GM12878 (cell line): ENCODE measurements around the gene RBBP5. TPM values are rescaled to one million over a fixed set of nuclear protein-coding genes. Genes with fewer than 3 reads are reported as not detected.

Experiments used
- CBX5 ChIP-seq: sonication (generic); IDR thresholded peaks from 2 replicates; pipeline ENCODE4 v1.6.1; 2016; ENCODE audit warnings: low read depth, moderate library complexity, mild to moderate bottlenecking, inconsistent platforms
- CUX1 ChIP-seq: IDR thresholded peaks from 2 replicates; pipeline ENCODE4 v1.6.1; 2012; ENCODE audit warnings: improper control_type of control experiment, low read depth, low read length; ENCODE audit not compliant: insufficient replicate concordance
- polyA plus RNA-seq, 11 experiments: library from polyadenylated mRNA; depleted of rRNA in 4 of 11; unstranded in 6 of 11; stranded (reverse) in 5 of 11; fragments of >200 nt; fragmentation: Nextera tagmentation in 4 of 11; fragmentation: Illumina TruSeq in 1 of 11; extraction: Ambion mirVana in 4 of 11; extraction: Trizol in 1 of 11; gene quantifications; 1 replicate in 1 of 11; 2 replicates in 10 of 11; pipeline versions ENCODE4 v1.2.1 to v1.2.3, GENCODE V29; 2011 to 2016; ENCODE audit warnings: inconsistent platforms in 2 of 11, missing spikeins in 2 of 11, low read depth in 1 of 11
- total RNA-seq, 4 experiments: library from RNA; depleted of rRNA in 3 of 4; stranded (reverse); fragments of >200 nt in 3 of 4; fragmentation: Illumina TruSeq in 1 of 4; extraction: Trizol in 1 of 4; gene quantifications; 2 replicates each; pipeline versions ENCODE4 v1.2.1 to v1.2.3, GENCODE V29; 2013 to 2021

The RBBP5 gene
- total and polyA plus RNA-seq, 10 of the 15 experiments (the other 5 are each of a cell fraction or from before 2014, with no cell fraction given), result 10.0 to 20.6 (median 14.8) TPM

GRCh38 chr1:205037539-205037938 is 84.2 kb downstream of the RBBP5 start (continued):
- no peak for TF ChIP-seq CUX1
- no peak for TF ChIP-seq CBX5
- TF ChIP-seq, all 136 proteins: peak for 0

Other genes starting within 250 kb of the RBBP5 start
- gene CNTN2, start 78.8 kb downstream of the RBBP5 start, total RNA-seq (2014; rRNA removed), result not detected in 2 replicates
- not detected in 2 replicates for gene CNTN2, start 78.8 kb downstream of the RBBP5 start, total RNA-seq (2014; rRNA removed; fragmentation: Illumina TruSeq; extraction: Trizol)
- gene CNTN2, start 78.8 kb downstream of the RBBP5 start, total RNA-seq (2021), result not detected in 2 replicates
- 0.03 TPM in 1 of 2 replicates, not detected in the other for gene CNTN2, start 78.8 kb downstream of the RBBP5 start, polyA plus RNA-seq (2011; rRNA removed)
- gene CNTN2, start 78.8 kb downstream of the RBBP5 start, polyA plus RNA-seq (2014; fragmentation: Illumina TruSeq; extraction: Trizol), result not detected in 2 replicates
- not detected for gene CNTN2, start 78.8 kb downstream of the RBBP5 start, polyA plus RNA-seq (2014; fragmentation: Nextera tagmentation; extraction: Ambion mirVana)
- not detected in 2 replicates for gene CNTN2, start 78.8 kb downstream of the RBBP5 start, polyA plus RNA-seq (2014; rRNA removed)
- not detected for gene CNTN2, start 78.8 kb downstream of the RBBP5 start, polyA plus RNA-seq (2016; fragmentation: Nextera tagmentation; extraction: Ambion mirVana)
- gene TMEM81, start 37.5 kb downstream of the RBBP5 start, total RNA-seq (2014; rRNA removed), result 0.87 and 1.0 TPM in 2 replicates
- 1.8 and 2.1 TPM in 2 replicates for gene TMEM81, start 37.5 kb downstream of the RBBP5 start, total RNA-seq (2014; rRNA removed; fragmentation: Illumina TruSeq; extraction: Trizol)
- 1.2 and 1.7 TPM in 2 replicates for gene TMEM81, start 37.5 kb downstream of the RBBP5 start, total RNA-seq (2021)
- gene TMEM81, start 37.5 kb downstream of the RBBP5 start, polyA plus RNA-seq (2011; rRNA removed), result 1.3 and 2.2 TPM in 2 replicates
- 0.87 and 1.9 TPM in 2 replicates for gene TMEM81, start 37.5 kb downstream of the RBBP5 start, polyA plus RNA-seq (2014; fragmentation: Illumina TruSeq; extraction: Trizol)
- 1 to 10 TPM in 1 of 2 experiments, under 1 TPM in 1; 0.62 to 1.5 TPM for gene TMEM81, start 37.5 kb downstream of the RBBP5 start, polyA plus RNA-seq (2014; fragmentation: Nextera tagmentation; extraction: Ambion mirVana)
- gene TMEM81, start 37.5 kb downstream of the RBBP5 start, polyA plus RNA-seq (2014; rRNA removed), result 0.44 and 1.7 TPM in 2 replicates
- under 1 TPM; 0.72 to 0.76 TPM for gene TMEM81, start 37.5 kb downstream of the RBBP5 start, polyA plus RNA-seq (2016; fragmentation: Nextera tagmentation; extraction: Ambion mirVana)
- 4.6 and 5.2 TPM in 2 replicates for gene DSTYK, start 89.7 kb upstream of the RBBP5 start, total RNA-seq (2014; rRNA removed)
- gene DSTYK, start 89.7 kb upstream of the RBBP5 start, total RNA-seq (2014; rRNA removed; fragmentation: Illumina TruSeq; extraction: Trizol), result 4.1 and 4.2 TPM in 2 replicates
- gene DSTYK, start 89.7 kb upstream of the RBBP5 start, total RNA-seq (2021), result 4.7 and 5.5 TPM in 2 replicates
- 3.2 and 3.4 TPM in 2 replicates for gene DSTYK, start 89.7 kb upstream of the RBBP5 start, polyA plus RNA-seq (2011; rRNA removed)
- gene DSTYK, start 89.7 kb upstream of the RBBP5 start, polyA plus RNA-seq (2014; fragmentation: Illumina TruSeq; extraction: Trizol), result 4.5 and 5.4 TPM in 2 replicates
- gene DSTYK, start 89.7 kb upstream of the RBBP5 start, polyA plus RNA-seq (2014; fragmentation: Nextera tagmentation; extraction: Ambion mirVana), result 1 to 10 TPM; 2.7 to 3.4 TPM
- 3.8 and 4.0 TPM in 2 replicates for gene DSTYK, start 89.7 kb upstream of the RBBP5 start, polyA plus RNA-seq (2014; rRNA removed)
- 1 to 10 TPM; 2.7 to 3.4 TPM for gene DSTYK, start 89.7 kb upstream of the RBBP5 start, polyA plus RNA-seq (2016; fragmentation: Nextera tagmentation; extraction: Ambion mirVana)
- 1.1 and 1.2 TPM in 2 replicates for gene TMCC2, start 106.0 kb upstream of the RBBP5 start, total RNA-seq (2014; rRNA removed)
- 0.76 and 1.2 TPM in 2 replicates for gene TMCC2, start 106.0 kb upstream of the RBBP5 start, total RNA-seq (2014; rRNA removed; fragmentation: Illumina TruSeq; extraction: Trizol)
- 2.3 and 2.4 TPM in 2 replicates for gene TMCC2, start 106.0 kb upstream of the RBBP5 start, total RNA-seq (2021)
- gene TMCC2, start 106.0 kb upstream of the RBBP5 start, polyA plus RNA-seq (2011; rRNA removed), result 0.76 and 1.6 TPM in 2 replicates
- 0.10 and 0.76 TPM in 2 replicates for gene TMCC2, start 106.0 kb upstream of the RBBP5 start, polyA plus RNA-seq (2014; fragmentation: Illumina TruSeq; extraction: Trizol)
- under 1 TPM; 0.06 to 0.18 TPM for gene TMCC2, start 106.0 kb upstream of the RBBP5 start, polyA plus RNA-seq (2014; fragmentation: Nextera tagmentation; extraction: Ambion mirVana)
- 1.7 and 2.1 TPM in 2 replicates for gene TMCC2, start 106.0 kb upstream of the RBBP5 start, polyA plus RNA-seq (2014; rRNA removed)
- under 1 TPM; 0.42 to 0.47 TPM for gene TMCC2, start 106.0 kb upstream of the RBBP5 start, polyA plus RNA-seq (2016; fragmentation: Nextera tagmentation; extraction: Ambion mirVana)
- gene NUAK2, start 199.8 kb upstream of the RBBP5 start, total RNA-seq (2014; rRNA removed), result 1.6 and 2.0 TPM in 2 replicates
- gene NUAK2, start 199.8 kb upstream of the RBBP5 start, total RNA-seq (2014; rRNA removed; fragmentation: Illumina TruSeq; extraction: Trizol), result 0.83 and 1.2 TPM in 2 replicates
- gene NUAK2, start 199.8 kb upstream of the RBBP5 start, total RNA-seq (2021), result 3.0 TPM in 2 replicates
- 1.4 and 2.0 TPM in 2 replicates for gene NUAK2, start 199.8 kb upstream of the RBBP5 start, polyA plus RNA-seq (2011; rRNA removed)
- gene NUAK2, start 199.8 kb upstream of the RBBP5 start, polyA plus RNA-seq (2014; fragmentation: Illumina TruSeq; extraction: Trizol), result 0.81 and 1.2 TPM in 2 replicates
- under 1 TPM; 0.27 to 0.31 TPM for gene NUAK2, start 199.8 kb upstream of the RBBP5 start, polyA plus RNA-seq (2014; fragmentation: Nextera tagmentation; extraction: Ambion mirVana)
- gene NUAK2, start 199.8 kb upstream of the RBBP5 start, polyA plus RNA-seq (2014; rRNA removed), result 1.1 and 1.4 TPM in 2 replicates
- gene NUAK2, start 199.8 kb upstream of the RBBP5 start, polyA plus RNA-seq (2016; fragmentation: Nextera tagmentation; extraction: Ambion mirVana), result 1 to 10 TPM in 1 of 2 experiments, under 1 TPM in 1; 0.87 to 1.3 TPM
- gene KLHDC8A, start 234.9 kb upstream of the RBBP5 start, total RNA-seq (2014; rRNA removed), result not detected in 2 replicates
- not detected in 2 replicates for gene KLHDC8A, start 234.9 kb upstream of the RBBP5 start, total RNA-seq (2014; rRNA removed; fragmentation: Illumina TruSeq; extraction: Trizol)
- not detected in 2 replicates for gene KLHDC8A, start 234.9 kb upstream of the RBBP5 start, total RNA-seq (2021)
- not detected in 2 replicates for gene KLHDC8A, start 234.9 kb upstream of the RBBP5 start, polyA plus RNA-seq (2011; rRNA removed)
- not detected in 2 replicates for gene KLHDC8A, start 234.9 kb upstream of the RBBP5 start, polyA plus RNA-seq (2014; fragmentation: Illumina TruSeq; extraction: Trizol)
- not detected for gene KLHDC8A, start 234.9 kb upstream of the RBBP5 start, polyA plus RNA-seq (2014; fragmentation: Nextera tagmentation; extraction: Ambion mirVana)
- not detected in 2 replicates for gene KLHDC8A, start 234.9 kb upstream of the RBBP5 start, polyA plus RNA-seq (2014; rRNA removed)
- not detected for gene KLHDC8A, start 234.9 kb upstream of the RBBP5 start, polyA plus RNA-seq (2016; fragmentation: Nextera tagmentation; extraction: Ambion mirVana)